Ishikawa (cell line): Measurements from ENCODE around the gene MOB3B.

Source experiments
- CEBPB ChIP-seq: IDR thresholded peaks from 2 replicates; pipeline ENCODE4 v1.6.1; 2012
- CREB1 ChIP-seq: IDR thresholded peaks from 2 replicates; pipeline ENCODE4 v1.6.1; 2012; ENCODE audit warnings: low read depth
- EGR1 ChIP-seq: IDR thresholded peaks from 2 replicates; pipeline ENCODE4 v1.6.1; 2012
- EP300 ChIP-seq: IDR thresholded peaks from 2 replicates; pipeline ENCODE4 v1.6.1; 2012; ENCODE audit warnings: borderline replicate concordance
- FOXM1 ChIP-seq: IDR thresholded peaks from 2 replicates; pipeline ENCODE4 v1.6.1; 2012; ENCODE audit warnings: low read depth, borderline replicate concordance
- NFIC ChIP-seq: IDR thresholded peaks from 2 replicates; pipeline ENCODE4 v1.6.1; 2012
- RAD21 ChIP-seq: IDR thresholded peaks from 2 replicates; pipeline ENCODE4 v1.6.1; 2012; ENCODE audit warnings: low read depth
- TCF12 ChIP-seq: IDR thresholded peaks from 2 replicates; pipeline ENCODE4 v1.6.1; 2012; ENCODE audit warnings: low read depth
- TEAD4 ChIP-seq: IDR thresholded peaks from 2 replicates; pipeline ENCODE4 v1.6.1; 2012
- TF ChIP-seq, protein P1 (sequence below): IDR thresholded peaks from 2 replicates; pipeline ENCODE4 v1.6.1; 2012
- TF ChIP-seq, protein P2 (sequence below): IDR thresholded peaks from 2 replicates; pipeline ENCODE4 v1.6.1; 2012; ENCODE audit warnings: low read depth, mild to moderate bottlenecking

GRCh38 chr9:27561685-27562084 lies 32.1 kb upstream of the MOB3B start:
- TF ChIP-seq EGR1 (no peak), FOXM1 (no peak), TEAD4 (no peak), EP300 (no peak), CREB1 (no peak), TCF12 (no peak), RAD21 (no peak), CEBPB (no peak), NFIC (no peak)
- TF ChIP-seq, protein P1, sequence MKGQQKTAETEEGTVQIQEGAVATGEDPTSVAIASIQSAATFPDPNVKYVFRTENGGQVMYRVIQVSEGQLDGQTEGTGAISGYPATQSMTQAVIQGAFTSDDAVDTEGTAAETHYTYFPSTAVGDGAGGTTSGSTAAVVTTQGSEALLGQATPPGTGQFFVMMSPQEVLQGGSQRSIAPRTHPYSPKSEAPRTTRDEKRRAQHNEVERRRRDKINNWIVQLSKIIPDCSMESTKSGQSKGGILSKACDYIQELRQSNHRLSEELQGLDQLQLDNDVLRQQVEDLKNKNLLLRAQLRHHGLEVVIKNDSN, result no peak
- TF ChIP-seq, protein P2, sequence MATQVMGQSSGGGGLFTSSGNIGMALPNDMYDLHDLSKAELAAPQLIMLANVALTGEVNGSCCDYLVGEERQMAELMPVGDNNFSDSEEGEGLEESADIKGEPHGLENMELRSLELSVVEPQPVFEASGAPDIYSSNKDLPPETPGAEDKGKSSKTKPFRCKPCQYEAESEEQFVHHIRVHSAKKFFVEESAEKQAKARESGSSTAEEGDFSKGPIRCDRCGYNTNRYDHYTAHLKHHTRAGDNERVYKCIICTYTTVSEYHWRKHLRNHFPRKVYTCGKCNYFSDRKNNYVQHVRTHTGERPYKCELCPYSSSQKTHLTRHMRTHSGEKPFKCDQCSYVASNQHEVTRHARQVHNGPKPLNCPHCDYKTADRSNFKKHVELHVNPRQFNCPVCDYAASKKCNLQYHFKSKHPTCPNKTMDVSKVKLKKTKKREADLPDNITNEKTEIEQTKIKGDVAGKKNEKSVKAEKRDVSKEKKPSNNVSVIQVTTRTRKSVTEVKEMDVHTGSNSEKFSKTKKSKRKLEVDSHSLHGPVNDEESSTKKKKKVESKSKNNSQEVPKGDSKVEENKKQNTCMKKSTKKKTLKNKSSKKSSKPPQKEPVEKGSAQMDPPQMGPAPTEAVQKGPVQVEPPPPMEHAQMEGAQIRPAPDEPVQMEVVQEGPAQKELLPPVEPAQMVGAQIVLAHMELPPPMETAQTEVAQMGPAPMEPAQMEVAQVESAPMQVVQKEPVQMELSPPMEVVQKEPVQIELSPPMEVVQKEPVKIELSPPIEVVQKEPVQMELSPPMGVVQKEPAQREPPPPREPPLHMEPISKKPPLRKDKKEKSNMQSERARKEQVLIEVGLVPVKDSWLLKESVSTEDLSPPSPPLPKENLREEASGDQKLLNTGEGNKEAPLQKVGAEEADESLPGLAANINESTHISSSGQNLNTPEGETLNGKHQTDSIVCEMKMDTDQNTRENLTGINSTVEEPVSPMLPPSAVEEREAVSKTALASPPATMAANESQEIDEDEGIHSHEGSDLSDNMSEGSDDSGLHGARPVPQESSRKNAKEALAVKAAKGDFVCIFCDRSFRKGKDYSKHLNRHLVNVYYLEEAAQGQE, result no peak
